GM19239 (cell line): ENCODE results near the gene CUX1.
"Not testable (repeated sequence)": the region's sequence is repeated elsewhere in the genome, so short reads cannot be mapped to it uniquely, and the experiment has no call there.

Experiments used
- DNase-seq: peaks from one replicate; pipeline ENCODE4 v3.0.0; 2011; ENCODE audit warnings: low spot score; ENCODE audit not compliant: insufficient read length
- FAIRE-seq: peaks from 2 replicates; lab custom pipeline; 2011; peaks lifted over from hg19 to GRCh38; lab: Jason Lieb, UNC

Gene CUX1

DNA sequence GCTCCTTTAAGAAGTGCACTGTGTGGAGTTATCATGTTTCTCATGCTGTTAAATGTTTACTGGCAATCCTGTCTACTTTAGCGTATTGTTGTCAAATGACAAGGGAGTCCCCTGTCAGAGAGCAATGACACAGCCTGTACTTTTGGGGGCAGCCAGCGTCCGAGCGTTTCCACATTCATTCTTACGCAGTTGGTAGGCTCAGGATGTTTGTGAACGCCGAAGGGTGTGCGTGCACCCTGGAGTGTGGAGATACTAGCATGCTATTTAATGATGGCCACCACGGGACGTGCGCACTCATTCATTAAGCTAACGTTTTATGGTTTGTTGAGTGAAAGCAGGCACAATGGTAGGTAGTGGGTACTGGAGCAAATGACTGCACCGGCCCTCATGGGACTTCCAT lies 48.0 kb downstream of the CUX1 start:
- DNase-seq, result no peak
- FAIRE-seq, result no peak

- FAIRE-seq, result no peak
- DNase-seq, result no peak
Observed at GRCh38 chr7:101866328-101866727, 48.9 kb downstream of the CUX1 start.

- FAIRE-seq, result no peak
- no peak for DNase-seq
Observed at GRCh38 chr7:101867265-101867664, 49.8 kb downstream of the CUX1 start.

DNA sequence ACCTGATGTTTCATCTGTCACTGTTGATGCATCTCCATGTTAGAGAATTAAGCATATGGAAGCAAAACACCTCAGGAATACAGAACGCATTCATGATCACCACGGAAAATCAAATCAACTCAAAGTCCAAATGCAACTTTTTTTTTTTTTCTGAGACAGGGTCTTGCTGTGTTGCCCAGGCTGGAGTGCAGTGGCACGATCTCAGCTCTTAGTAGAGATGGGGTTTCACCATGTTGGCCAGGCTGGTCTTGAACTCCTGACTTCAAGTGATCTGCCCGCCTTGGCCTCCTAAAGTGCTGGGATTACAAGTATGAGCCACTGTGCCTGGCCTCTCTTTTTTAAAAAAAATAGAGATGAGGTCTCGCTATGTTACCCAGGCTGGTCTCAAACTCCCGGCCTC lies 50.3 kb downstream of the CUX1 start:
- FAIRE-seq, DNase-seq: not testable (repeated sequence)

- FAIRE-seq, result no peak
- DNase-seq, result no peak
Observed at GRCh38 chr7:101868191-101868950, 50.9 kb downstream of the CUX1 start.

GRCh38 chr7:101869026-101869900 lies 51.8 kb downstream of the CUX1 start:
- FAIRE-seq (no peak), DNase-seq (no peak)

DNA sequence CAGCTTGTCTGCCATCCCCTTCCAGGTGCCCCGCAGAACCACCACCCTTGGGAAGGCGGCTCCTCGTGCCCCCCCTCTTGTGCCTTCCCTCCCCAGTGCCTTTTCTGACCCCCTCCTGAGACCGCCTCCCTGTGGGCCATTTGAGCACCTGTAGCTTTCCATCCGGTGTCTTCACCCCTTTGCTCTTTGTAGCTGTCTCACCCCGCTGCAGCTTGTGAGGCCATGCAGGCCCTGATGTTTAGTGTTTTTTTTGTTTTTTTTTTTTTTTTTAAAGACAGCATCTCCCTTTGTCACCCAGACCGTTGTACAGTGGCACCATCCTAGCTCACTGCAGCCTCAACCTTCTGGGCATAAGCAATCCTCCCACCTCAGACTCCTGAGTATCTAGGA lies 52.5 kb downstream of the CUX1 start:
- no peak for DNase-seq
- no peak for FAIRE-seq

GRCh38 chr7:101870361-101871062 lies 53.1 kb downstream of the CUX1 start:
- DNase-seq (no peak), FAIRE-seq (no peak)

- FAIRE-seq, result no peak
Observed at GRCh38 chr7:101871351-101871750, 53.9 kb downstream of the CUX1 start.

GRCh38 chr7:101874028-101874427 lies 56.6 kb downstream of the CUX1 start:
- DNase-seq (no peak), FAIRE-seq (no peak)

More at GRCh38 chr7:101871351-101871750, 53.9 kb downstream of the CUX1 start:
- DNase-seq, result no peak

- FAIRE-seq (no peak), DNase-seq (no peak)
Observed at GRCh38 chr7:101875283-101875846, 57.9 kb downstream of the CUX1 start.

- DNase-seq (no peak), FAIRE-seq (no peak)
Observed at GRCh38 chr7:101877882-101878591, 60.6 kb downstream of the CUX1 start.

DNA sequence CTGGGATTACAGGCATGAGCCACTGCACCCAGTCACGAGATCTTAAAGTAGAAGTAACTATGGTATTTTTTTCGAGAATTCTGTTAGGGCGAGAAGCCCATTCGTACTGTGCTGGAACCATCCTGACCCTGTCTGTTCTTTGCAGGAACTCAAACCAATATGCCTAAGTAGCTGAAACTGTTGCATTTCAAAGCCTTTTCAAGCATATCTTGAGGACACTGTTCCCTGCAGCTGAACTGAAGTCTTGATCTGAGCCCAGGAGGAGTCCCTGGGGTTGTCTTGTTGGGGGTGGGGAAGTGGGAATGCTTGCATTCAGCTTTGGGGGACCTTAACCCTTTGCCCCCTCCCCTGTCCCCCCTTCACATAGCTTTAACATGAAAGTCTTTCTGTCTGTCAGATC lies 61.5 kb downstream of the CUX1 start:
- no peak for DNase-seq
- no peak for FAIRE-seq

DNA sequence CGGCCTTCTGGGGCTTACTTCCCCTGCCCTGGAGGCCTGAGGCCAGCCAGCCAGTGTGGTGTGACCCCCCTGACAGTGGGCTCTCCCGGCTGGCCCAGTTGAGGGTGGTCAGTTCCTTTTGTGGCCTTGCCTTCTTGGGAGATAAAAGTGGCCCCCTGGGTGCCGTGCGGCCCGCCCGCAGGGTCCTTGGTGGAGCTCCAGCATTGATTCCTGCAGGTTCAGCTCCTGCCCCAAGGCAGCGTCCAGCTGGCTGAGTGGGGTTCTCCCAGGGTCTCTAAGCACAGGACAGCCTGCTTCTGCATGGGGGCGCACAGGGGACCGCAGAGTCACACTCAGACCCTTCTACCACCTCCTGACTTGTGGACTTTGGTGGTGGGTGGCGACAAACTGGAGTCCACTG lies 62.1 kb downstream of the CUX1 start:
- FAIRE-seq, result no peak

DNA sequence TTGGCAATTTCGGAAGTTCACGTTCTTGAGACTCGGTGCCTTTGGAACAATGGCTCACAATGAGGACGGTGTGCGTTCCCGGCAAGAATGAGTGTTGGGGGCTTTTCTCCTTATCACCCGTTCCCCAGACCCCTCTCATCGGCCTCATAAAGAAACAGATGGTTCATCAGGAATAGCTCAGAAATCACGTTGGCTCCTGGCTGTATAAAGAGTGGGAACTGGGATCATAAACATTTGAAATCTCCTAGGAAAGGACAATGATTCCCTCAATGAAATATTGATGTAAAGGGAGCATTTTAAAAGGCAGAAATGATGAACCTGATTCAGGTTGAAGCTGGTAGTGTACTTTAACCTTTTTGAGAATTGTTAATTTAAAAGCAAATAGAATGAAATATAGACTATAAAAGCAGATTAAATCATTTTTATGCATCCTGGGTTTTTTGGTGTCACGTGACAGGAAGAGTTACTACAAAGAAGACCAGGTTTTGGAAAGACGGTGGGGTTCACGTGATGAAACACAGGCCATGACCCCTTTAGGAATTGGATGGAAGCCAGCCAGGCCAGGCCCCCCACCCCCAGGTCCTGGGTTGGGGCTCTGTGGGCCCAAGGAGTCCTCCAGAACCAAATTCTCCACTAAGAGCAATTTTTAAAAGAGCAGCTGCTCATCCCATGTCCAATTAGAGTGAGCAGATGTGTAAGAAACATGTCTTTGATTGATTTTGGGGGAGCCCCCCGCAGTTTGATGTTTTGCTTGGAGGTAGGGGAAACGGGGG lies 63.0 kb downstream of the CUX1 start:
- DNase-seq, result no peak
- FAIRE-seq, result no peak

More for the DNA sequence above, 62.1 kb downstream of the CUX1 start:
- DNase-seq, result no peak

- FAIRE-seq (no peak), DNase-seq (no peak)
Observed at GRCh38 chr7:101882005-101882421, 64.6 kb downstream of the CUX1 start.

DNA sequence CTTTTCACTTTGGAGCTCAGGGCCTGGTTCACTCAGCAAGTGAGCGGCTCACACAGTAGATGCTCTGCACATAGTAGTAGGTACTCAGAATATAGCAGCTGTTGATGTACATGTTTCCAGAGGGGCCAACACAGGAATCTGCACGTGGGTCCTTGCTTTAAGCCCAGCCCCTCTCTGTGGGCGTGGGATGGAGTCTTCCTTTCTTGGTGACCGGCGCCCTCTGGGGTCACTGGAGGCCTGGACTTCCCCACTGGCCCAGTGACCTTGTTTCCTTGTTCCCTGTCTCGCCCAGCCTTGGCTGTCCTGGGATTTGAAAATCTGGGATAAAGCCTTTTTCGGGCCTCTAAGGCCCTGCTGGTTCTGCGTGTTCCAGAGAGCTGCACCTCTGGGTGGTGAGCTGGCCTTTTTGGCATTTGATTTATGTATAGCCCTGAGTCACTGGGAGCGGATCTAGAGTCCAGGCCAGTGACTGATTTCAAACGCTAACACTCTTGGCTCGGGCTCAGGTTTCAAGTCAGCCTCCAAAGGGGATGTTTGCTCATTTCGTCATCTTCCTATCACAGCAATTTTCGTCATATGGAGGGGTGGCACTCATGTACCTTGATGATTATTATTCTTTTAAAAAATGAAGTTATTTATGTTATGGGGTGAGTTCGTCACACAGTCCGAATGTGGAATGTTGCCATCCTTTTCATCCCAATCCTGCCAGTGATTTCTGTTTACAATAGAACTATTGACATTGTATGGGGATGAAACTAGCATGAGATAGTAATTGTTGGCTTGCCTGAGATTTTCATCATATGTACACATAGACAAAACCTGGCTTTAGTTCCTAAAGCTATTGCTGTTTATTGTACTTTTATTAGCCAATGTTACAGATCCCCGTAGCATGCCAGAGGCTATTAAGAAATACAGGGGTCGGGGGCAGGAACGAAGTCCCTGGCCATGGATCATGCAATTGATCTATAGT lies 65.5 kb downstream of the CUX1 start:
- FAIRE-seq (no peak), DNase-seq (no peak)
